HG03457 (cell line): ENCODE results near the gene FBXW9.
"Not testable (repeated sequence)": the region's sequence is repeated elsewhere in the genome, so short reads cannot be mapped to it uniquely, and the experiment has no call there.

Experiments
- ATAC-seq: cut with Tn5 transposase; IDR thresholded peaks from one replicate; pipeline ENCODE4 v1.9.1; 2021; ENCODE audit warnings: moderate number of reproducible peaks; ENCODE audit not compliant: unreplicated experiment

FBXW9 gene

DNA sequence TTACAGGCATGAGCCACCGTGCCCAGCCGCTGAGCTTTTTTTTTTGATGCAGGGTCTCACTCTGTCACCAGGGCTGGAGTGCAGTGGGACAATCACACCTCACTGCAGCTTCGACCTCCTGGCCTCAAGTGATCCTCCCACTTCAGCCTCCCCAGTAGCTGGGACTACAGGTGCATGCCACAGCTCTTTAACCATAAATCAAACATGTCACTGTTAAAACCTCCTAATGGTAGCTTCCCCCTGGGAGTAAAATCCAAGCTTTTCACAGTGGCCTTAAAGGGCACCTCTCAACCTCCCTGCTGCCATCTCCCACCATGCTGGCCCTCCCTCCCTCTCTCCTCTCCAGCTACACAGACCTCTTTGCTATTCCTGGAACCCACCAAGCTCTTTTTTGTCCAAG lies 10.6 kb downstream of the FBXW9 start:
- ATAC-seq: no peak

- peak; percentile 49 for ATAC-seq
These were observed 15.1 kb downstream of the FBXW9 start, which contains the start of gene DHPS for GRCh38 chr19:12681074-12681987. Gene DHPS, minus strand, starts transcription at chr19:12681880. Its CDS starts 114 bp downstream, at chr19:12681766.

DNA sequence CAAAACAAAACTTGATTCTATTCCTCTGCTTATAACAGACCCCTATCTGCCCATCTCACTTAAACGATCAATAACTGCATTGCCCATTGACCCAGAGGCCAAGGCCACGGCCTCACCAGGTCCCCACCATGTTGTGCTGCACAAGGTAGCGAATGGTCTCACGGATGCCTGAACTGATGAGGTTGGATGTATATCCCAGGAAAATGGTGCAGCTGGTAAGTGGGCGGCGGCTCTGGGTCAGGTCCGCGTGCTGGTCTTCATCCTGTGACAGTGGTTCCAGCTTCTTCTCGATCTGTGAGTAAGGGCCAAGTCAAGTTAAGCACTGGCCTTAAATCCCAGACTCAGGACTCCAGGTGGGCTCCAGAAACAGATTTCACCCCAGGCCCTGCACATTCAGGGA lies 16.4 kb downstream of the FBXW9 start:
- no peak for ATAC-seq

GRCh38 chr19:12678039-12678438 lies 18.4 kb downstream of the FBXW9 start:
- not testable (repeated sequence) for ATAC-seq

- no peak for ATAC-seq
These were observed 19.5 kb downstream of the FBXW9 start for GRCh38 chr19:12676928-12677327.

GRCh38 chr19:12676384-12676792 lies 20.0 kb downstream of the FBXW9 start:
- ATAC-seq: no peak

GRCh38 chr19:12675940-12676339 lies 20.5 kb downstream of the FBXW9 start:
- ATAC-seq: no peak

- ATAC-seq: no peak
These were observed 21.0 kb downstream of the FBXW9 start for GRCh38 chr19:12675399-12675798.

- ATAC-seq: no peak
These were observed 23.7 kb downstream of the FBXW9 start for GRCh38 chr19:12672744-12673143.

DNA sequence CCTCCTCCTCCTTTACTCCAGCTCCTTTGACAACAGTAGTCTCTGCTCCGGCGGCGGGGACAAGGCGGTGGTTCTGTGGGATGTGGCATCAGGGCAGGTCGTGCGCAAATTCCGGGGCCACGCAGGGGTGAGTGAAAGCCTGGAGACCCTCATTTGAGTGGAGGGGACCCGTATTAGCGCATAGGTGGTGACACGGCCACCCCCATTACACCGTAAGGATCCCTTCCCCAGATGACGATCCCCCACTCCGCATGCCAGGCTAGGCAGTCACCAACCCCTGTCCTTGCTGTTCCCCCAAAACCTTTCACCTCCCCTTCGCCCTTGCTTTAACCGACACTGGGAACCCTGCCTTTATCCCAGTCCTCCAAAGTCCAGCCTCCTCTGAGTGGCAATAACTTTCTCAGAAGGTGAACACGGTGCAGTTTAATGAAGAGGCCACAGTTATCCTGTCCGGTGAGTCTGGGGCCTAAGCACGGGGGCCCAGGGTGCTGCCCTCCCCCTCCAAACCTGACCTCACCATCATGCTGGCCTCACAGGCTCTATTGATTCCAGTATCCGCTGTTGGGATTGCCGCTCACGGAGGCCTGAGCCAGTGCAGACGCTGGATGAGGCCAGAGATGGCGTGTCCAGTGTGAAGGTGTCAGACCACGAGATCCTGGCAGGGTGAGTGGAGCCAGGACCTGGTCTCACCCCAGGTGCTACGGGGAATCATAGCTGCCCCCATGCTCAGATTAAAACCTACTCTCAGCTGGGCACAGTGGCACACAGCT lies 26.1 kb downstream of the FBXW9 start:
- no peak for ATAC-seq

- ATAC-seq: no peak
These were observed 26.9 kb downstream of the FBXW9 start for GRCh38 chr19:12669270-12670158.

- no peak for ATAC-seq
These were observed 27.5 kb downstream of the FBXW9 start for GRCh38 chr19:12668932-12669269.

GRCh38 chr19:12668346-12668745 lies 28.1 kb downstream of the FBXW9 start:
- no peak for ATAC-seq

- ATAC-seq: no peak
These were observed 28.6 kb downstream of the FBXW9 start for GRCh38 chr19:12667731-12668302.

GRCh38 chr19:12666265-12667048 lies 30.0 kb downstream of the FBXW9 start, which contains the start of the genes MAN2B1 and WDR83:
Gene MAN2B1, minus strand, starts transcription at chr19:12666742. Its CDS starts 41 bp downstream, at chr19:12666701.
Gene WDR83, plus strand, starts transcription at chr19:12666807. Its CDS starts 2,984 bp downstream, at chr19:12669791.
- ATAC-seq: no peak

- ATAC-seq: no peak
These were observed 30.7 kb downstream of the FBXW9 start for GRCh38 chr19:12665671-12666264.

DNA sequence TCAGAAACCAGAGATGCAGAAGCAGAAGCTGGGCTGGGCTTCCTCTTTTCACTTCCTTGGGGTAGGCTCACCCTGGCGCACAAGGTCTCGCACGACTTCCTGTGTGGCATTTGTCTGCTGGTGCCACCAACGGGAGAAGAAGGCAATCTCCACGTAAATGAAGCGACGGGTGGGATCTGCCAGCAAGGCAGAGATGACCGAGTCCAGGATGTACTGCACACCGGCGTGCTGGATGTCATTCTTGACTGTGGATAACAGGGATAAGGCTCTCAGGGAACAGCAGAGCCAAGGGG lies 31.2 kb downstream of the FBXW9 start:
- ATAC-seq: no peak

- ATAC-seq: no peak
These were observed 31.8 kb downstream of the FBXW9 start for GRCh38 chr19:12664406-12665280.
